ENCODE measurements around the gene RPA1. TPM values are rescaled to one million over a fixed set of nuclear protein-coding genes. Genes with fewer than 3 reads are reported as not detected.

RPA1 gene
- total RNA-seq, 1 experiment from 2014 or later = 201 TPM

DNA sequence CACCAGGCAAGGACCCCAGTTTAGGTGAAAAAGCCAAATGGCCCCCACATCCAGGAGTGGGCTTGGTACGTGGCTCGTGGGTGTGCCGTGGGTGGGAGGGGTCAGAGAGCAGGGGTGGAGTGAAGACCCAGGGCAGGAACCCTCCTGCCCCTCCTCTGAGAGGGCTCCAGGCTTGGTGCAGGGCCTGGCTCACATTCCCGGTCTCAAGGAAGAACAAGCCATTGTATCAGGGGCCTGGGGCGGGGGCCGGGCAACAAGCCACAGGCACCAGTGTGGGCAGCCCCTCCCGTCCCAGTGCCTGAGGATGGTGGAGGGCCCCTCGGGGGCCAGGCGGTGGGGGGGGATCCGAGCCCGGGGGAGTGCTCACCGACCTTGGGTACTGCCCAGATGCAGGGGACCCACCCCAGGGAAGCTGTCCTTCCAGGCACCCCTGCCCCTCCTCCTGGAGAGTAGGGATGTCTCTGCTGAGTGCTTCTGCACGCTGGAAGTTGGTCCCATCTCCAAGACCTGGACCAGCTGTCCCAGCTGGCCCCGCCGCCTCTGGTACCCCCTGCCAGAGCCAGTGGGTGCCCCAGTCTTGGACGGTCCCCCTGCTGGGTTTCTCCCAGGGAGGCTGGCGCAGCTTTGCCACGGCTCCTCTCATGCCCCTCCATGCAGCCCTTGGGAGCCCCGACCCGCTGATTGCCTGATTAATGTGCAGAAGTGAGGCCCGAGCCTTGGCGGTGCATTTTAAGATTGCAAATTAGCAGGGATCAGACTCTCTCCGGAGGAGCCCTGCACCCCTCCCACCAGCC, 111.7 kb downstream of the RPA1 start:
- no peaks in the 10 kb centered on the region for H3K4me1 ChIP-seq (replicated peaks; ENCODE audit: insufficient read depth)
- TF ChIP-seq, protein P1, sequence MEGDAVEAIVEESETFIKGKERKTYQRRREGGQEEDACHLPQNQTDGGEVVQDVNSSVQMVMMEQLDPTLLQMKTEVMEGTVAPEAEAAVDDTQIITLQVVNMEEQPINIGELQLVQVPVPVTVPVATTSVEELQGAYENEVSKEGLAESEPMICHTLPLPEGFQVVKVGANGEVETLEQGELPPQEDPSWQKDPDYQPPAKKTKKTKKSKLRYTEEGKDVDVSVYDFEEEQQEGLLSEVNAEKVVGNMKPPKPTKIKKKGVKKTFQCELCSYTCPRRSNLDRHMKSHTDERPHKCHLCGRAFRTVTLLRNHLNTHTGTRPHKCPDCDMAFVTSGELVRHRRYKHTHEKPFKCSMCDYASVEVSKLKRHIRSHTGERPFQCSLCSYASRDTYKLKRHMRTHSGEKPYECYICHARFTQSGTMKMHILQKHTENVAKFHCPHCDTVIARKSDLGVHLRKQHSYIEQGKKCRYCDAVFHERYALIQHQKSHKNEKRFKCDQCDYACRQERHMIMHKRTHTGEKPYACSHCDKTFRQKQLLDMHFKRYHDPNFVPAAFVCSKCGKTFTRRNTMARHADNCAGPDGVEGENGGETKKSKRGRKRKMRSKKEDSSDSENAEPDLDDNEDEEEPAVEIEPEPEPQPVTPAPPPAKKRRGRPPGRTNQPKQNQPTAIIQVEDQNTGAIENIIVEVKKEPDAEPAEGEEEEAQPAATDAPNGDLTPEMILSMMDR (conservative IDR thresholded peaks at IDR 0.05) = no peak
- TF ChIP-seq EZH2 (IDR thresholded peaks at IDR 0.05; ENCODE audit: low read depth) = no peak
- no peak for DNase-seq
- no peak overlapping the region for H3K4me2 ChIP-seq
- POLR2A ChIA-PET (ENCODE audit: unreplicated experiment) = no interaction called here
- no peaks in the 10 kb centered on the region for H4K20me1 ChIP-seq (ENCODE audit: insufficient read depth)
- no peak overlapping the region for H3K4me3 ChIP-seq
- intact Hi-C loops (cut with micrococcal nuclease; ENCODE audit: unreplicated experiment) = no loop called here
- H3K79me2 ChIP-seq (ENCODE audit: low read depth) = no peaks in the 10 kb centered on the region
- H3K36me3 ChIP-seq (ENCODE audit: low read depth) = no peaks in the 10 kb centered on the region
- no peaks in the 10 kb centered on the region for H3K9me3 ChIP-seq (ENCODE audit: insufficient read depth, low read depth)
- CTCF ChIA-PET = interaction anchor here (0.6 kb wide), 1 partner anchor 32 kb away, joined by 23 read pairs; no protein-coding TSS in a partner anchor
- peaks cover 7% of the 10 kb centered on the region; the same call in 1 of the 2 replicates for H3F3A ChIP-seq (ENCODE audit: insufficient read depth, low read depth)
- no TSS peak for BruUV-seq (replicated peaks)
- H3K27me3 ChIP-seq (ENCODE audit: insufficient read depth, low read depth) = no peaks in the 10 kb centered on the region
- H2AFZ ChIP-seq = no peak overlapping the region
- H3K27ac ChIP-seq = no peak overlapping the region
- H3K9me2 ChIP-seq (ENCODE audit: insufficient read depth) = no peaks in the 10 kb centered on the region

DNA sequence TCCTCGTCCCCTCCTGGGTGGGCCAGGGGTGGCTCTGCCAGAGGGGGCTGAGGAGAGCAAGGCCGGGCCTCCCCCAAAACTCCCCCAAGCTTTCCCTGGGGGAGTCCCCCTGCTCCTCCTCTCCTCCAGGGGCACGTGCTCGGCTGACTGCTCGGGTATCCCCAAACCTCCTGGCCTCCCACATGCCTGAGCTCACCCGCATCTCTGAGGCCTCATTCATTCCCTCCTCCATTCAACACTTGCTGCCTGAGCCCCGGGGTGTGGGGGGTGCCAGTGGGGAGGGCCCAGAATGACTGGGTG, 112.2 kb downstream of the RPA1 start:
- no peaks in the 10 kb centered on the region for H3K4me1 ChIP-seq (replicated peaks; ENCODE audit: insufficient read depth)
- ChIA-PET POLR2A (ENCODE audit: unreplicated experiment) (no interaction called here), CTCF (interaction anchor here (0.6 kb wide), 1 partner anchor 33 kb away, joined by 23 read pairs; no protein-coding TSS in a partner anchor)
- H3K4me2 ChIP-seq = no peak overlapping the region
- no peaks in the 10 kb centered on the region for H3K27me3 ChIP-seq (ENCODE audit: insufficient read depth, low read depth)
- intact Hi-C loops (cut with micrococcal nuclease; ENCODE audit: unreplicated experiment) = no loop called here
- H3K9me2 ChIP-seq (ENCODE audit: insufficient read depth) = no peaks in the 10 kb centered on the region
- no peaks in the 10 kb centered on the region for H3K36me3 ChIP-seq (ENCODE audit: low read depth)
- DNase-seq = no peak
- H2AFZ ChIP-seq = no peak overlapping the region
- H3K9me3 ChIP-seq (ENCODE audit: insufficient read depth, low read depth) = no peaks in the 10 kb centered on the region
- H3K79me2 ChIP-seq (ENCODE audit: low read depth) = no peaks in the 10 kb centered on the region
- TF ChIP-seq, protein P1 (conservative IDR thresholded peaks at IDR 0.05) = no peak
- no peak for TF ChIP-seq EZH2 (IDR thresholded peaks at IDR 0.05; ENCODE audit: low read depth)
- no peaks in the 10 kb centered on the region for H4K20me1 ChIP-seq (ENCODE audit: insufficient read depth)
- BruUV-seq (replicated peaks) = no TSS peak
- no peak overlapping the region for H3K4me3 ChIP-seq
- no peak overlapping the region for H3K27ac ChIP-seq
- peaks cover 13% of the 10 kb centered on the region; the same call in 1 of the 2 replicates for H3F3A ChIP-seq (ENCODE audit: insufficient read depth, low read depth)

DNA sequence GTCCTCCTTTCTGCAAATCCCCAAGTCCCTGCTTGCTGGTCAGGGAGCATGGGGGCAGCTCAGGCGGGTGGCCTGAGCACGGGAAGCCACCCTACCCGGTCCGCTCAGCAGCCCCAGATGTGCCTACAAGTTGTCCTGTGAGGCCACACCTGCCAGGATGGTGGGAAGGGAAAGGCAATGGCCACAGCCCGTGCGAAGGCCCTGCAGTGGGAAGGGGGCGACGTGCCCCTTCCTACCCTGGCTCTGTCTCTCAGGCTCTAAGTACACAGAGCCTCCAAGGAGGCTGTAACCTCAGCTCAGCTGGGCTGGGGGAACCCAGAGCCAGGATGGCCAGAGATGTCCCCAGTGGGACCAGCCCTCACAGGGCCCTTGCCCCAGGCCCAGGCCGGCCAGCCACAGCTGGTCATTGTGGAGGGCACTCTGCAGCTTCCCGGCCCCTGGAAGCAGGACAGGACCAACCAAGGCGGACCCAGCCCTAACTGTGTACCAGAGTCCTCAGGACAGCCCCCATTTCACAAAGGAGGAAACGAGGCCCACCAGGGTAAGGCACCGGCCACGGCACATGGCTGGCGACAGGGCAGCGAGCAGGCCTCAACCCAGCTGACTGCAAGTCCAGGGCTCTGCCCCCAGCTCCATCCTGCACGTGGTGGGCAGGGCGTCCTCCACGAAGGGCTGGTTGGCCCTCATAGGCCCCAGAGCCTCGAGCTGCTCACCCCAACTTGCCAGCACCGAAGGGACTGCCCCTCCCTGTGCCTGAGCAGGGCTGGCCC, 113.0 kb downstream of the RPA1 start:
- Histone ChIP-seq H3K27ac (no peak overlapping the region), H3K9me2 (ENCODE audit: insufficient read depth) (no peaks in the 10 kb centered on the region), H4K20me1 (ENCODE audit: insufficient read depth) (no peaks in the 10 kb centered on the region), H3K9me3 (ENCODE audit: insufficient read depth, low read depth) (no peaks in the 10 kb centered on the region), H3K79me2 (ENCODE audit: low read depth) (no peaks in the 10 kb centered on the region), H3F3A (ENCODE audit: insufficient read depth, low read depth) (peaks cover 14% of the 10 kb centered on the region; the same call in 1 of the 2 replicates), H3K36me3 (ENCODE audit: low read depth) (no peaks in the 10 kb centered on the region), H3K4me2 (no peak overlapping the region), H3K4me3 (no peak overlapping the region), H2AFZ (no peak overlapping the region), H3K4me1 (replicated peaks; ENCODE audit: insufficient read depth) (no peaks in the 10 kb centered on the region), H3K27me3 (ENCODE audit: insufficient read depth, low read depth) (no peaks in the 10 kb centered on the region)
- BruUV-seq (replicated peaks) = no TSS peak
- ChIA-PET CTCF (no interaction called here), POLR2A (ENCODE audit: unreplicated experiment) (no interaction called here)
- intact Hi-C loops (cut with micrococcal nuclease; ENCODE audit: unreplicated experiment) = no loop called here
- no peak for DNase-seq
- TF ChIP-seq, protein P1 (conservative IDR thresholded peaks at IDR 0.05) = no peak
- TF ChIP-seq EZH2 (IDR thresholded peaks at IDR 0.05; ENCODE audit: low read depth) = no peak

Measured in PC-9 (cell line).